BLaER1 (cell line): ENCODE results near the gene NID1.
"Not testable (repeated sequence)": the region's sequence is repeated elsewhere in the genome, so short reads cannot be mapped to it uniquely, and the experiment has no call there.

Source experiments
- H3K27ac ChIP-seq: shearing (Covaris generic); formaldehyde crosslinking; 2 replicates; pipeline ENCODE4 v1.8.1; 2022
- H3K27me3 ChIP-seq: shearing (Covaris generic); formaldehyde crosslinking; 2 replicates; pipeline ENCODE4 v1.8.1; 2022
- H3K36me3 ChIP-seq: shearing (Covaris generic); formaldehyde crosslinking; 2 replicates; pipeline ENCODE4 v1.8.1; 2022
- H3K4me1 ChIP-seq: shearing (Covaris generic); formaldehyde crosslinking; 2 replicates; pipeline ENCODE4 v1.8.1; 2022
- H3K4me2 ChIP-seq: shearing (Covaris generic); formaldehyde crosslinking; 2 replicates; pipeline ENCODE4 v1.8.1; 2022
- H3K4me3 ChIP-seq: shearing (Covaris generic); formaldehyde crosslinking; 2 replicates; pipeline ENCODE4 v1.8.1; 2022
- H3K9ac ChIP-seq: shearing (Covaris generic); formaldehyde crosslinking; 2 replicates; pipeline ENCODE4 v1.8.1; 2022
- H3K9me3 ChIP-seq: shearing (Covaris generic); formaldehyde crosslinking; 2 replicates; pipeline ENCODE4 v1.8.1; 2022
- H4K20me1 ChIP-seq: shearing (Covaris generic); formaldehyde crosslinking; 2 replicates; pipeline ENCODE4 v1.8.1; 2022
- Cebpa-rat ChIP-seq: shearing (Covaris generic); IDR thresholded peaks from 2 replicates; pipeline ENCODE4 v1.8.1; 2022

NID1 gene

DNA sequence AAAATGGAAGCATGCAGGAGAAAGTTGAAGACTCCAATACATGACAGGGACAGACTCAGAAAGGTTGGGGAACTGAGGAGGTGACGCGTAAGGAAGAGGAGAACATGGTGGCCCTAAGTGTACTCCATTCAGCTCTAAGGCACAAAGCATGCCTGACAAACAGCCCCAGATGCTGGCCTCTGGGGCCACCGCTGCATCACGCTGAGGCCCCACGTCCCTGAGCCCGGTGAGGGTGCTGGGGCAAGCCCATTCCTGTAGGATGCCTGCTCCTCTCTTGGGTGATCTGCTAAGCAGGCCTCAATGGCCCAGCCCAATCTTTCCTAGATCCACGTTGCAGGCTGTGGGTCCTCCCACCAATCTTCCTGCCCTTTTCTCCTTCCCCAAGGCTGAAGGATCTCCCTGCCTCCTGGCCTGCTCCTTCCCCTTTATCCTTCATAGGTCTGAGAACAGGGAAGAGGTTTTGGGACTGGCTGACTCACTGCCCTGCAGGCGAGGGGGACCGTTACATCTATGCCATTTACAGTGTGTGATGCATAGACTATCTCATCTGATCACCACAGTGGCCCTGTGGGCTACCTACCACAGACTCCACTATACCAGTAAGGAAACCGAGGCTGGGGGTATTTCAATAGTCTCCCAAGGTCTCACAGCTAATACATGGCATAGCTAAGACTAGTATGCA lies 16.8 kb upstream of the NID1 start:
- TF ChIP-seq Cebpa-rat = no peak
- Histone ChIP-seq H3K9me3 (peaks cover 5% of the 10 kb centered on the region; the same call in 1 of the 2 replicates), H4K20me1 (no peaks in the 10 kb centered on the region), H3K4me2 (no peak overlapping the region), H3K9ac (no peak overlapping the region), H3K27me3 (no peaks in the 10 kb centered on the region), H3K4me3 (no peak overlapping the region), H3K36me3 (no peaks in the 10 kb centered on the region), H3K4me1 (no peaks in the 10 kb centered on the region), H3K27ac (no peak overlapping the region)

DNA sequence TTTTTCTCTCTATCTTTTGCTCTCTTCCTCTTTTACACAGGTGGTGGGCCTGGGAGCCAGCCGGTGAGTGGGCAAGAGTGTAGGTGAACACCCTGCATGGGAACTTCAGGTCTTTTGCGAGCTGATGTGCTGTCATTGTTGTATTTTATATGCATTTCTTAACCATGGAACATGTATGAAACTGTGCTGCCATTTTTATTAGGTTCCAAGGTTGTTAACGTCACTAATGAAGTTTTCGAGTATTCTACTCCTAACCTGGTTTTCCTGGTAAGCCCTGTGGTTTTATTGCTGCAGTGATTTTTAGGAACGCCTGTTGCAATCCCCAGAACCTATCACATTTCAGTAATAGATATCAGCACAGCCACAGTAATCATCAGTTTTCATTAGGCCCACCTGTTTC lies 14.8 kb upstream of the NID1 start:
- no peak for TF ChIP-seq Cebpa-rat
- no peaks in the 10 kb centered on the region for H3K4me1 ChIP-seq
- peaks cover 5% of the 10 kb centered on the region; the same call in 1 of the 2 replicates for H3K9me3 ChIP-seq
- no peak overlapping the region for H3K27ac ChIP-seq
- no peaks in the 10 kb centered on the region for H3K36me3 ChIP-seq
- H4K20me1 ChIP-seq = no peaks in the 10 kb centered on the region
- H3K9ac ChIP-seq = no peak overlapping the region
- no peak overlapping the region for H3K4me3 ChIP-seq
- H3K4me2 ChIP-seq = no peak overlapping the region
- no peaks in the 10 kb centered on the region for H3K27me3 ChIP-seq

DNA sequence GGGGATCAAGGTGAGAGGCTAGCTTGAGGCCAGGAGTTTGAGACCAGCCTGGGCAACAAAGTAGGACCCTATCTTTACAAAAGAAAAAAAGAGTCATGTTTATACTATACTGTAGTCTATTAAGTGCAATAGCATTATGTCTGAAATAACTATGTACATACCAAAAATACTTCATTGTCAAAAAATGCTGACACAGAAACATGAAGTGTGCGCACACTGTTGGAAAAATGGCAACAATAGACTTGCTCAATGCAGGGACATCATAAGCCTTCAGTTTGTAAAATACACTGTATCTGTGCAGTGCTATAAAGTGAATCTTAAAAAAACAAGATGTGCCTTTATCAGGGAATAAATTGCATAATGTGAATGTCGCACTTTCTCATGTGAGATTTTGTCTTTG lies 14.1 kb upstream of the NID1 start:
- H3K4me3 ChIP-seq = no peak overlapping the region
- no peaks in the 10 kb centered on the region for H3K4me1 ChIP-seq
- H3K4me2 ChIP-seq = no peak overlapping the region
- H3K36me3 ChIP-seq = no peaks in the 10 kb centered on the region
- no peak overlapping the region for H3K27ac ChIP-seq
- H3K9ac ChIP-seq = no peak overlapping the region
- no peaks in the 10 kb centered on the region for H3K27me3 ChIP-seq
- peaks cover 5% of the 10 kb centered on the region; the same call in 1 of the 2 replicates for H3K9me3 ChIP-seq
- no peak for TF ChIP-seq Cebpa-rat
- H4K20me1 ChIP-seq = no peaks in the 10 kb centered on the region

DNA sequence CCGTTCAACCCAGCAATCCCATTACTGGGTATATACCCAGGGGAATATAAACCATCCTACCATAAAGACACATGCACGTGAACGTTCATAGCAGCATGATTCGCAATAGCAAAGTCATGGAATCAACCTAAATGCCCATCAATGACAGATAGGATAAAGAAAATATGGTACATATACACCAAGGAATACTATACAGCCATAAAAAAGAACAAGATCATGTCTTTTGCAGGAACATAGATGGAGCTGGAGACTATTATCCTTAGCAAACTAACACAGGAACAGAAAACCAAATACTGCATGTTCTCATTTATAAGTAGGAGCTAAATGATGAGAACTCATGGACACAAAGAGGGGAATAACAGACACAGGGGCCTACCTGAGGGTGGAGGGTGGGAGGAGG lies 13.2 kb upstream of the NID1 start:
- H4K20me1 ChIP-seq, H3K27ac ChIP-seq, H3K36me3 ChIP-seq, H3K9ac ChIP-seq, H3K4me2 ChIP-seq, H3K4me3 ChIP-seq, H3K9me3 ChIP-seq, H3K4me1 ChIP-seq, H3K27me3 ChIP-seq: not testable (repeated sequence)

DNA sequence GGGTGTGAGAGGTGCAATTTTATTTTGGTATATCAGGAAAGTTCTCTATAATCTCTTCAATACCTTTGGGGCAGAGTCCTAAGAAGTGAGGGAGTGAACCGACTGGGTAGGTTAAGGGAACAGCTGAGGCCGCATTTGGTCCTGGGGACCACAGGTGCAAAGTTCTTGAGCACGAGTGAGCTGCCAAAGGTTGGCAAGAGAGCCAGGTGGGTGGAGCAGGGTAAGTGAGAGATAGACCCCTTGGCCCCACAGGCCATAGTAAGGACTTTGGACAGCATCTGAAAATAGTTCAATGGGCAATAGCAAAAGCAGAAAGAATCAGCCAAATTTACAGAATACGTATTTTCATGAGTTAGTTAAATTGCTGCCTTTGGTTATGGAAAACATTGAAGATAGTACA lies 11.0 kb upstream of the NID1 start:
- H3K9me3 ChIP-seq = peaks cover 5% of the 10 kb centered on the region
- TF ChIP-seq Cebpa-rat = no peak
- no peaks in the 10 kb centered on the region for H4K20me1 ChIP-seq
- no peak overlapping the region for H3K27ac ChIP-seq
- no peak overlapping the region for H3K4me2 ChIP-seq
- H3K4me3 ChIP-seq = no peak overlapping the region
- H3K27me3 ChIP-seq = no peaks in the 10 kb centered on the region
- H3K4me1 ChIP-seq = no peaks in the 10 kb centered on the region
- no peak overlapping the region for H3K9ac ChIP-seq
- H3K36me3 ChIP-seq = no peaks in the 10 kb centered on the region

DNA sequence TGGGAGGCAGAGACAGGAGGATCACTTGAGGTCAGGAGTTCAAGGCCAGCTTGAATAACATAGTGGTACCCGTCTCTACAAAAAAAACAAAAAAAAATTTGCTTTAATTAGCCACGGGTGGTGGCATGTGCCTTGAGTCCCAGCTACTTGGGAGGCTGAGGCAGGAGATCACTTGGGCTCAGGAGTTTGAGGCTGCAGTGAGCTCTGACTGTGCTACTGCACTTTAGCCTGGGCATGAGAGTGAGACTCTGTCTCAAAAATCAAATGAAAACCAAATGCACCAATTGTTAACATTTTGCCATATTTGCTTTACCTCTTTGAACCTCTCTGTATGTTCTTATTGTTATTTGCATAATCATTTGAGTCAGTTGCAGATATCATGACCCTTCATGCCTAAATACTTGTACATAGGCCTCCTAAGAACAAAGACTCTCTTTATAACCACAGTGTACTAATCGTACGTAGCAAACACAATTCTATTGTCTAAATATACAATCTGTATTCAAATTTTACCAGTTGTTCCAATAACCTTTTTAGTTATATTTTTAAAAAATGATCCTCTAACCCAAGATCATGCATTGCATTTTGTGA lies 8.5 kb upstream of the NID1 start:
- Histone ChIP-seq H3K27me3 (no peaks in the 10 kb centered on the region), H3K9me3 (peaks cover 10% of the 10 kb centered on the region), H3K27ac (no peak overlapping the region), H3K4me3 (no peak overlapping the region), H4K20me1 (no peaks in the 10 kb centered on the region), H3K4me1 (no peaks in the 10 kb centered on the region), H3K9ac (no peak overlapping the region), H3K36me3 (no peaks in the 10 kb centered on the region), H3K4me2 (no peak overlapping the region)
- no peak for TF ChIP-seq Cebpa-rat

DNA sequence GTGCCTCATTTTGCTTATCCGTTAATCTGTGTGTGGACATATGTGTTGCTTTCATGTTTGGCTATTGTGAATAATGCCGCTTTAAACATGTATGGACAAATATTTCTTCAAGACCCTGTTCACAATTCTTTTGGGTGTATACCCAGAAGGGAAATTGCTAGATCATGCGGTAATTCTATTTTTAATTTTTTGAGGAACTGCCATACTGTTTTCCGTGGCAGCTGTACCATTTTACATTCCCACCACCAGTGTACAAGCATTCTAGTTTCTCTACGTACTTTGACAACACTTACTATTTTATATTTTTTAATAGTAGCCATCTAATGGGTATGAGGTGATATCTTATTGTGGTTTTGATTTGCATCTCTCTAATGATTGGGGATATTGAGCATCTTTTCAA lies 7.1 kb upstream of the NID1 start:
- H3K9ac ChIP-seq = no peak overlapping the region
- peaks cover 2% of the 10 kb centered on the region; the same call in 1 of the 2 replicates for H3K4me1 ChIP-seq
- H3K4me2 ChIP-seq = no peak overlapping the region
- H3K9me3 ChIP-seq = peaks cover 5% of the 10 kb centered on the region
- no peak overlapping the region for H3K27ac ChIP-seq
- no peak for TF ChIP-seq Cebpa-rat
- H4K20me1 ChIP-seq = no peaks in the 10 kb centered on the region
- no peaks in the 10 kb centered on the region for H3K27me3 ChIP-seq
- no peak overlapping the region for H3K4me3 ChIP-seq
- H3K36me3 ChIP-seq = no peaks in the 10 kb centered on the region

DNA sequence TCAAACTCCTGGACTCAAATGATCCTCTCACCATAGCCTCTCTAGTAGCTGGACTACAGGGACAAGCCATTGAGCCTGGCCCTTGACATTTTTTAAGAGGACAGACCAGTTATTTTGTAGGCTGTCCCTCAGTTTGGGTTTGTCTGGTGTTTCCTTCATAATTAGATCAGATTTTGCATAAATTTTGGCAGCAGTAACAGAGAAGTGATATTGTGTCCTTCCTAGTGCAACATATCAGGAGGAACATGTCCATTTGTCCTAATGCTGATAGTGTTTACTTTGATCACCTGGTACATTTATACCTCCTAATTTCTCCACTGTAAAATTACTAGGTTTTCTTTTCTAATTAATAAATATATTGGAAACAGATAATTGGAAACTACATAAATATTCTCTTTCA lies 5.9 kb upstream of the NID1 start:
- peaks cover 11% of the 10 kb centered on the region for H3K4me1 ChIP-seq
- no peak for TF ChIP-seq Cebpa-rat
- no peaks in the 10 kb centered on the region for H4K20me1 ChIP-seq
- no peaks in the 10 kb centered on the region for H3K36me3 ChIP-seq
- no peak overlapping the region for H3K9ac ChIP-seq
- peaks cover 7% of the 10 kb centered on the region for H3K9me3 ChIP-seq
- H3K4me2 ChIP-seq = no peak overlapping the region
- no peak overlapping the region for H3K27ac ChIP-seq
- no peak overlapping the region for H3K4me3 ChIP-seq
- H3K27me3 ChIP-seq = no peaks in the 10 kb centered on the region

DNA sequence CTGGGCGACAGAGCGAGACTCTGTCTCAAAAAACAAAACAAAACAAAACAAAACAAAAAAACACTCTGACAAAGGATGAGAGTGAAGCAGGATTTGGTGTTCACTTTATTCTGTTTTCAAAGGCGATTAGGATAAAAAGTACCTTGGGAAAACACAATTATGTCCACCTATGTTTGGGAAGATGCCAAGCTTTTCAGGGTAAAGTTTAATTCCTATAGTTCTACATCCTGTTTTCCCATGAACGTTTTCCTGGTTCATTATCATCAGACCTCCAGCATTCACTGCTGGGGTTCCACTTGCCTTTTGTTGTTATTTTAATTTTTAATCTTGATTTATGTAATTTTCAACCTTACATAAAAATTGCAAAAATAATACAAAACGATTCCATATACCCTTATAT lies 4.9 kb upstream of the NID1 start:
- Histone ChIP-seq H3K27ac (no peak overlapping the region), H3K9me3 (peaks cover 16% of the 10 kb centered on the region), H3K27me3 (no peaks in the 10 kb centered on the region), H3K4me1 (peaks cover 11% of the 10 kb centered on the region), H3K4me3 (no peak overlapping the region), H3K36me3 (no peaks in the 10 kb centered on the region), H3K4me2 (no peak overlapping the region), H4K20me1 (no peaks in the 10 kb centered on the region), H3K9ac (no peak overlapping the region)
- TF ChIP-seq Cebpa-rat = no peak

DNA sequence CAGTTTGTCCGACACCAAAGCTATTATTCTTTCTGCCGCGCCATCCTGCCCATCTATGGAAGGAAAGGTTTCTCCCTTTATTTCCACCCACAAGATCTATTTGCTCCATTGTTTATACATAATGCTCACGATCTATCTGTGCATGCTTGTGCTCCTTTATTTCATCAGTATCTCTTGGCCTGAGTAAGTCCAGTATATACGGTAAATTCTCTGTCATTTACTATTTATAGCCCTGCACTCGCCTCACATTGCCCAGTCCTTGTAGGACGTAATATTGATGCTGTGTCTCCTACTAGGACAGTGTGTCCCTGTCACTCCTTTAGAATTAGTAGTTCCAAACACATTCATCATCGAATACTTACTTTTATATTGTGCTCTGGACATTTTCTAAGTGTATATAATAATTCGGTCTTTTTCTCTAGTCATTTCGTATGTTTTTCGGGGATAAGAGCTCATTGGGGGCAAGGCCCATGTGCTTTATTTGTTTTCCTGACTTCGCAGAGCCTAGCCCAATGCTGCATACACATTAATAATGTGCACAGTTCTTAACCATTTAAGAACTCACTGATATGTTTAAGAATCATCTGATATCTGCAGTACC lies 3.1 kb upstream of the NID1 start:
- H3K27me3 ChIP-seq = no peaks in the 10 kb centered on the region

More for the DNA sequence above, 3.1 kb upstream of the NID1 start:
- Histone ChIP-seq H3K36me3 (no peaks in the 10 kb centered on the region), H3K9me3 (peaks cover 30% of the 10 kb centered on the region), H3K9ac (no peak overlapping the region), H3K4me1 (peaks cover 11% of the 10 kb centered on the region), H4K20me1 (no peaks in the 10 kb centered on the region), H3K27ac (no peak overlapping the region), H3K4me2 (no peak overlapping the region), H3K4me3 (no peak overlapping the region)
- TF ChIP-seq Cebpa-rat = no peak
